Adipocyte (in vitro differentiated cells): ENCODE results near the gene SPAG8.

Source experiments
- DNase-seq: peaks from one replicate; pipeline ENCODE4 v3.0.0-alpha.2; 2015; ENCODE audit warnings: low read depth
- H3K27me3 ChIP-seq: replicated peaks from 2 replicates; pipeline ENCODE4 v1.7.0; 2013; ENCODE audit warnings: mild to moderate bottlenecking, low read length, moderate library complexity; ENCODE audit not compliant: control insufficient read depth, insufficient read depth
- H3K36me3 ChIP-seq: 2 replicates; pipeline ENCODE4 v1.7.0; 2013; ENCODE audit warnings: low read length, mild to moderate bottlenecking, moderate library complexity; ENCODE audit not compliant: control insufficient read depth, insufficient read depth, severe bottlenecking
- H3K4me1 ChIP-seq: 2 replicates; pipeline ENCODE4 v1.7.0; 2013; ENCODE audit warnings: mild to moderate bottlenecking, low read length, moderate library complexity; ENCODE audit not compliant: control insufficient read depth, insufficient read depth
- H3K4me3 ChIP-seq: 2 replicates; pipeline ENCODE4 v1.7.0; 2013; ENCODE audit warnings: mild to moderate bottlenecking, low read length, moderate library complexity
- H3K9ac ChIP-seq: 2 replicates; pipeline ENCODE4 v1.7.0; 2013; ENCODE audit warnings: mild to moderate bottlenecking, low read length, moderate library complexity
- H3K9me3 ChIP-seq: 2 replicates; pipeline ENCODE4 v1.7.0; 2013; ENCODE audit warnings: mild to moderate bottlenecking, low read length, moderate library complexity; ENCODE audit not compliant: control insufficient read depth

The SPAG8 gene

GRCh38 chr9:35800530-35800929 lies 11.5 kb downstream of the SPAG8 start:
- no peaks in the 10 kb centered on the region for H3K9me3 ChIP-seq
- peaks cover 5% of the 10 kb centered on the region for H3K4me1 ChIP-seq
- no peaks in the 10 kb centered on the region for H3K27me3 ChIP-seq
- H3K36me3 ChIP-seq = peaks cover 45% of the 10 kb centered on the region
- H3K9ac ChIP-seq = no peak overlapping the region
- DNase-seq = no peak
- H3K4me3 ChIP-seq = no peak overlapping the region

- H3K4me3 ChIP-seq = no peak overlapping the region
- DNase-seq = peak; percentile 21
- H3K4me1 ChIP-seq = peaks cover 22% of the 10 kb centered on the region
- peaks cover 35% of the 10 kb centered on the region for H3K36me3 ChIP-seq
- H3K9ac ChIP-seq = no peak overlapping the region
- H3K9me3 ChIP-seq = no peaks in the 10 kb centered on the region
- H3K27me3 ChIP-seq = no peaks in the 10 kb centered on the region
Observed at GRCh38 chr9:35798658-35799374, 13.2 kb downstream of the SPAG8 start.

- Histone ChIP-seq H3K9me3 (no peaks in the 10 kb centered on the region), H3K27me3 (no peaks in the 10 kb centered on the region), H3K4me1 (peaks cover 35% of the 10 kb centered on the region), H3K4me3 (no peak overlapping the region), H3K36me3 (peaks cover 27% of the 10 kb centered on the region), H3K9ac (no peak overlapping the region)
- no peak for DNase-seq
Observed at GRCh38 chr9:35797311-35798109, 14.6 kb downstream of the SPAG8 start.

- H3K4me3 ChIP-seq = no peak overlapping the region
- no peaks in the 10 kb centered on the region for H3K9me3 ChIP-seq
- H3K36me3 ChIP-seq = peaks cover 11% of the 10 kb centered on the region
- no peaks in the 10 kb centered on the region for H3K27me3 ChIP-seq
- H3K9ac ChIP-seq = peak overlapping the region; percentile 52
- DNase-seq = no peak
- H3K4me1 ChIP-seq = peaks cover 43% of the 10 kb centered on the region
Observed at GRCh38 chr9:35795695-35796094, 16.4 kb downstream of the SPAG8 start.

- no peaks in the 10 kb centered on the region for H3K9me3 ChIP-seq
- H3K36me3 ChIP-seq = no peaks in the 10 kb centered on the region
- H3K4me1 ChIP-seq = peaks cover 55% of the 10 kb centered on the region
- peak overlapping the region; percentile 52 for H3K9ac ChIP-seq
- no peaks in the 10 kb centered on the region for H3K27me3 ChIP-seq
- peak overlapping the region; percentile 75 for H3K4me3 ChIP-seq
- DNase-seq = peak; percentile 15
Observed at GRCh38 chr9:35793461-35793860, 18.6 kb downstream of the SPAG8 start.

- no peaks in the 10 kb centered on the region for H3K27me3 ChIP-seq
- no peaks in the 10 kb centered on the region for H3K36me3 ChIP-seq
- no peak for DNase-seq
- H3K4me1 ChIP-seq = peaks cover 55% of the 10 kb centered on the region
- peak overlapping the region; percentile 52 for H3K9ac ChIP-seq
- peak overlapping the region; percentile 75 for H3K4me3 ChIP-seq
- H3K9me3 ChIP-seq = no peaks in the 10 kb centered on the region
Observed at GRCh38 chr9:35792826-35793225, 19.2 kb downstream of the SPAG8 start.

GRCh38 chr9:35792024-35792813 lies 19.8 kb downstream of the SPAG8 start:
- Histone ChIP-seq H3K27me3 (no peaks in the 10 kb centered on the region), H3K36me3 (no peaks in the 10 kb centered on the region), H3K4me3 (peak overlapping the region; percentile 81), H3K9me3 (no peaks in the 10 kb centered on the region), H3K9ac (peak overlapping the region; percentile 91), H3K4me1 (peaks cover 55% of the 10 kb centered on the region)
- DNase-seq = no peak

- H3K36me3 ChIP-seq = no peaks in the 10 kb centered on the region
- H3K4me1 ChIP-seq = peaks cover 55% of the 10 kb centered on the region
- peak; percentile 86 for DNase-seq
- H3K27me3 ChIP-seq = no peaks in the 10 kb centered on the region
- peak within 1 kb of the TSS; percentile 91 for H3K9ac ChIP-seq
- no peaks in the 10 kb centered on the region for H3K9me3 ChIP-seq
- peak within 1 kb of the TSS; percentile 81 for H3K4me3 ChIP-seq
Observed at GRCh38 chr9:35791297-35791921, 20.7 kb downstream of the SPAG8 start, which contains the start of gene NPR2. Gene NPR2 (plus strand): TSS chr9:35791591. CDS start chr9:35792409, 818 bp downstream.

GRCh38 chr9:35790385-35791296 lies 21.4 kb downstream of the SPAG8 start:
- H3K36me3 ChIP-seq = no peaks in the 10 kb centered on the region
- H3K9me3 ChIP-seq = no peaks in the 10 kb centered on the region
- peaks cover 4% of the 10 kb centered on the region for H3K27me3 ChIP-seq
- H3K9ac ChIP-seq = peak overlapping the region; percentile 81
- peaks cover 51% of the 10 kb centered on the region for H3K4me1 ChIP-seq
- H3K4me3 ChIP-seq = peak overlapping the region; percentile 62
- DNase-seq = peak; percentile 94

- H3K4me3 ChIP-seq = no peak overlapping the region
- peaks cover 5% of the 10 kb centered on the region for H3K27me3 ChIP-seq
- H3K4me1 ChIP-seq = peaks cover 45% of the 10 kb centered on the region
- H3K9ac ChIP-seq = peak overlapping the region; percentile 81
- no peaks in the 10 kb centered on the region for H3K36me3 ChIP-seq
- DNase-seq = no peak
- H3K9me3 ChIP-seq = no peaks in the 10 kb centered on the region
Observed at GRCh38 chr9:35790025-35790384, 22.1 kb downstream of the SPAG8 start.
